Keratinocyte (primary cell): Measurements from ENCODE around the gene SIGLEC1. TPM values are rescaled to one million over a fixed set of nuclear protein-coding genes. Genes with fewer than 3 reads are reported as not detected.

Source experiments
- DNase-seq: peaks from one replicate; pipeline ENCODE4 v3.0.0-alpha.2; 2011; ENCODE audit warnings: low read depth, missing footprints, low spot score
- FAIRE-seq: peaks from 2 replicates; lab custom pipeline; 2011; peaks lifted over from hg19 to GRCh38; lab: Jason Lieb, UNC
- H2AFZ ChIP-seq: 2 replicates; pipeline ENCODE4 v1.6.0; 2012; ENCODE audit warnings: low read length, control low read depth, inconsistent platforms; ENCODE audit not compliant: control insufficient read depth
- H3K27ac ChIP-seq: 2 replicates; pipeline ENCODE4 v1.5.1; 2011; ENCODE audit warnings: low read length; ENCODE audit not compliant: control insufficient read depth, insufficient read depth
- H3K27me3 ChIP-seq: 3 replicates; pipeline ENCODE4 v1.6.0; 2011; ENCODE audit warnings: low read length; ENCODE audit not compliant: control insufficient read depth, insufficient read depth; ENCODE audit errors: extremely low read depth
- H3K36me3 ChIP-seq, 2 experiments: 2 replicates in 1 of 2; 3 replicates in 1 of 2; pipeline ENCODE4 v1.5.1; 2011; ENCODE audit warnings: low read length in 2 of 2, mild to moderate bottlenecking in 1 of 2; ENCODE audit not compliant: control insufficient read depth in 2 of 2, insufficient read depth in 2 of 2; ENCODE audit errors: extremely low read depth in 1 of 2
- H3K4me1 ChIP-seq: 3 replicates; pipeline ENCODE4 v1.5.1; 2011; ENCODE audit warnings: low read length; ENCODE audit not compliant: control insufficient read depth, insufficient read depth; ENCODE audit errors: extremely low read depth
- H3K4me2 ChIP-seq: 3 replicates; pipeline ENCODE4 v1.6.0; 2011; ENCODE audit warnings: low read depth, low read length; ENCODE audit not compliant: control insufficient read depth, insufficient read depth; ENCODE audit errors: extremely low read depth
- H3K4me3 ChIP-seq, 3 experiments: fragments of 200-600 bp in 1 of 3; sonication (generic) in 1 of 3; 2 replicates in 2 of 3; 3 replicates in 1 of 3; pipeline ENCODE4 v1.5.1; 2011 to 2016; ENCODE audit warnings: low read length in 3 of 3, mild to moderate bottlenecking in 3 of 3, control low read depth in 2 of 3, inconsistent platforms in 1 of 3, low read depth in 1 of 3, mixed read lengths in 1 of 3, mixed run types in 1 of 3, moderate library complexity in 1 of 3; ENCODE audit not compliant: control insufficient read depth in 2 of 3, insufficient read depth in 2 of 3; ENCODE audit errors: extremely low read depth in 1 of 3
- H3K79me2 ChIP-seq: 2 replicates; pipeline ENCODE4 v1.6.0; 2012; ENCODE audit warnings: low read length; ENCODE audit not compliant: control insufficient read depth, insufficient read depth
- H3K9ac ChIP-seq: 3 replicates; pipeline ENCODE4 v1.6.0; 2011; ENCODE audit warnings: low read length; ENCODE audit not compliant: control insufficient read depth, insufficient read depth; ENCODE audit errors: extremely low read depth
- H3K9me1 ChIP-seq: 3 replicates; pipeline ENCODE4 v1.6.0; 2011; ENCODE audit warnings: low read length; ENCODE audit not compliant: control insufficient read depth, insufficient read depth; ENCODE audit errors: extremely low read depth
- H3K9me3 ChIP-seq: 2 replicates; pipeline ENCODE4 v1.5.1; 2012; ENCODE audit warnings: low read depth, low read length; ENCODE audit not compliant: control insufficient read depth
- H4K20me1 ChIP-seq: 3 replicates; pipeline ENCODE4 v1.6.0; 2011; ENCODE audit warnings: low read length; ENCODE audit not compliant: control insufficient read depth, insufficient read depth; ENCODE audit errors: extremely low read depth
- EZH2 ChIP-seq: IDR thresholded peaks from one replicate; pipeline ENCODE4 v1.6.1; 2012; ENCODE audit warnings: inconsistent platforms, mild to moderate bottlenecking, low read length, moderate library complexity
- dilution Hi-C: fragments of 300-500 bp; cut with MboI; formaldehyde crosslinking; loops from one replicate; pipeline ENCODE4 v1.7.0; 2020; ENCODE audit warnings: low sequenced_read_pairs; ENCODE audit not compliant: extremely low pct_ligation_motif_present
- polyA plus RNA-seq, 5 experiments: library from polyadenylated mRNA; depleted of rRNA in 3 of 5; stranded (reverse) in 3 of 5; stranded (forward) in 1 of 5; unstranded in 1 of 5; fragments of >200 nt; gene quantifications; 1 replicate in 1 of 5; 2 replicates in 3 of 5; 3 replicates in 1 of 5; pipeline versions ENCODE4 v1.2.1 to v1.2.3, GENCODE V29; 2011 to 2012; ENCODE audit warnings: missing spikeins in 2 of 5, low read depth in 1 of 5, low replicate concordance in 1 of 5
- TF ChIP-seq, protein P1 (sequence below), 3 experiments: IDR thresholded peaks in 1 of 3; conservative IDR thresholded peaks in 1 of 3; optimal IDR thresholded peaks in 1 of 3; 2 replicates in 2 of 3; 3 replicates in 1 of 3; pipeline versions ENCODE3 to v1.5.1; 2011; ENCODE audit warnings: low read length in 3 of 3, mild to moderate bottlenecking in 3 of 3, moderate library complexity in 2 of 3, control low read depth in 1 of 3, inconsistent platforms in 1 of 3; ENCODE audit not compliant: insufficient read depth in 2 of 3; ENCODE audit errors: extremely low read depth in 1 of 3

SIGLEC1 gene
- polyA plus RNA-seq, 1 donor (not counting 4 experiments of a cell fraction or from before 2014, with no cell fraction given): not detected

DNA sequence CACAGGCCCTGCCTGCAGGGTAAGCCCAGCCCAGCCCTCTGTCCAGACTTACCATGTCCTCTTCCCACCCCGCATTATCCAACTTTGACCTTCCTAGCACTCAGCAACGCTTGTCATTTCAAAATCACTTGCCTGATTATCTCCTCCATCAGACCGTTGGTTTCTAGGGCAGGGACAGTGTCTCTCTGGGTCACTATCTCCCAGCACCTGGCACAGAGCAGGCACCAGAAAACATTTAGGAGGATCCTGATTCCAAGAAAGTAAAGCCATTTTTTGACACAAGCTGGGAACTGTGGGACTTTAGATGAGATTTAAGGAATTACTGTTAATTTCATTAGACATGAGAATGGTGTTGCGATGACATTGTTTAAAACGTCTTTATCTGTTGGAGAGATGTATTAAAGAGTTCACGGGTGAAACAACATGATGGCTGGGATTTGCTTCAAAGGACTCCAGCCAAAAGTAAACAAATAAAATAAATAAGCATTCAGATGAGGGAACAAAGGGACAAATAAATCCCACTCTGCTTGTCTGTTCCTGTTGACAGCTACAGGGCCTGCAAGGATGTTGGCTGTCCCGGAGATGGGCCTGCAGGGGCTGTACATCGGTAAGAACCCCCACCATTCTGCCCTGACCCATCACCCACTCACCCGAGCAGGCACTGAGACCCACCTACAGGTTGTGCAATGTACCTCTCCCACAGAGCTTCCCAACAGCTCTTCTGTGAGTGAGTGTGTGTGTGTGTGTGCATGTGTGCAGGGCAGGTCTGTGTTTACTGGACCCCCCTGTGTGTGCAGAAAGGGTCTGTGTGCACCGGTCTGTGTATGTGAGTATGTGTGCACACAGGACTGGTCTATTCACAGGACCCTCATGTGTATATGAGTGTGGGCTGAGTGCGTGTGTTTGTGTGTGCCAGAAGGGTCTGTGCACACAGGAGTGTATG, 26.0 kb upstream of the SIGLEC1 start:
- no peaks in the 10 kb centered on the region for H3K36me3 ChIP-seq
- no peaks in the 10 kb centered on the region for H3K9me3 ChIP-seq
- no peaks in the 10 kb centered on the region for H3K9me1 ChIP-seq
- H3K4me1 ChIP-seq: no peaks in the 10 kb centered on the region
- H3K4me2 ChIP-seq: no peak overlapping the region
- dilution Hi-C loops: no loop called here
- no peak overlapping the region for H2AFZ ChIP-seq
- no peaks in the 10 kb centered on the region for H4K20me1 ChIP-seq
- FAIRE-seq (no peak), DNase-seq (no peak)
- no peak overlapping the region for H3K9ac ChIP-seq
- no peaks in the 10 kb centered on the region for H3K79me2 ChIP-seq
- H3K4me3 ChIP-seq: no peak overlapping the region
- no peak overlapping the region for H3K27ac ChIP-seq
- TF ChIP-seq, protein P1, sequence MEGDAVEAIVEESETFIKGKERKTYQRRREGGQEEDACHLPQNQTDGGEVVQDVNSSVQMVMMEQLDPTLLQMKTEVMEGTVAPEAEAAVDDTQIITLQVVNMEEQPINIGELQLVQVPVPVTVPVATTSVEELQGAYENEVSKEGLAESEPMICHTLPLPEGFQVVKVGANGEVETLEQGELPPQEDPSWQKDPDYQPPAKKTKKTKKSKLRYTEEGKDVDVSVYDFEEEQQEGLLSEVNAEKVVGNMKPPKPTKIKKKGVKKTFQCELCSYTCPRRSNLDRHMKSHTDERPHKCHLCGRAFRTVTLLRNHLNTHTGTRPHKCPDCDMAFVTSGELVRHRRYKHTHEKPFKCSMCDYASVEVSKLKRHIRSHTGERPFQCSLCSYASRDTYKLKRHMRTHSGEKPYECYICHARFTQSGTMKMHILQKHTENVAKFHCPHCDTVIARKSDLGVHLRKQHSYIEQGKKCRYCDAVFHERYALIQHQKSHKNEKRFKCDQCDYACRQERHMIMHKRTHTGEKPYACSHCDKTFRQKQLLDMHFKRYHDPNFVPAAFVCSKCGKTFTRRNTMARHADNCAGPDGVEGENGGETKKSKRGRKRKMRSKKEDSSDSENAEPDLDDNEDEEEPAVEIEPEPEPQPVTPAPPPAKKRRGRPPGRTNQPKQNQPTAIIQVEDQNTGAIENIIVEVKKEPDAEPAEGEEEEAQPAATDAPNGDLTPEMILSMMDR (optimal IDR thresholded peaks at IDR 0.05 in 1 of 3, IDR thresholded peaks at IDR 0.05 in 1 of 3, conservative IDR thresholded peaks at IDR 0.05 in 1 of 3; ENCODE audit: extremely low read depth in 1 of 3, insufficient read depth in 2 of 3, low read length in 3 of 3): no peak
- no peak for TF ChIP-seq EZH2
- H3K27me3 ChIP-seq: peaks cover 2% of the 10 kb centered on the region

DNA sequence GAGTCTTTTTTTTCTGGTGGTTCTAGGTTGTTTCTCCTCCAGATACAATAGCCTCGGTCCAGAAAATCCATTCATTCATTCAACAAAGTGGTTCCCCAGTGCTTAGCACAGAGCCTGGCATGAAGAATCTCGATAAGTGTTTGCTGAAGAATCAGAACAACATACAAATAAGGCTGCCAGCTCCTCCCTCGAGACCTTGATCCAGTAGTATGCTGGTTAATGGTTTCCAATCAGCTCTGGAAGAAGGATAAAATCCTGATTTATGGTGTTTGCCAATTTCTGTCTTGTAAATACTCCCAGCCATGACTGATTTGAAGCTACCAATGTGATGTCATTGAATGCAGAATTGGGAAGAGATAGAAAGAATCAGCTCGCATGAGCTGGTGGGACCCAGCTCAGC, 23.4 kb upstream of the SIGLEC1 start:
- H3K4me2 ChIP-seq: no peak overlapping the region
- FAIRE-seq (no peak), DNase-seq (no peak)
- no peak overlapping the region for H3K4me3 ChIP-seq
- no peaks in the 10 kb centered on the region for H3K4me1 ChIP-seq
- peaks cover 14% of the 10 kb centered on the region for H3K27me3 ChIP-seq
- no peaks in the 10 kb centered on the region for H4K20me1 ChIP-seq
- H3K79me2 ChIP-seq: no peaks in the 10 kb centered on the region
- no peaks in the 10 kb centered on the region for H3K9me1 ChIP-seq
- H3K9me3 ChIP-seq: no peaks in the 10 kb centered on the region
- no peaks in the 10 kb centered on the region for H3K36me3 ChIP-seq
- dilution Hi-C loops: no loop called here
- no peak overlapping the region for H3K27ac ChIP-seq
- no peak overlapping the region for H3K9ac ChIP-seq
- TF ChIP-seq, protein P1 (optimal IDR thresholded peaks at IDR 0.05 in 1 of 3, IDR thresholded peaks at IDR 0.05 in 1 of 3, conservative IDR thresholded peaks at IDR 0.05 in 1 of 3; ENCODE audit: extremely low read depth in 1 of 3, insufficient read depth in 2 of 3, low read length in 3 of 3): no peak
- no peak for TF ChIP-seq EZH2
- no peak overlapping the region for H2AFZ ChIP-seq
